GM12878 (cell line): ENCODE measurements around the gene SV2B. TPM values are rescaled to one million over a fixed set of nuclear protein-coding genes. Genes with fewer than 3 reads are reported as not detected.

Experiments used
- ATAC-seq: fragments of 200-7000 bp; cut with Tn5 transposase; 3 replicates; pipeline ENCODE4 v1.9.1; 2020; ENCODE audit warnings: mild to moderate bottlenecking, moderate library complexity
- BruUV-seq: library from RNA; stranded (reverse); fragments of 400-500 nt; replicated peaks from 2 replicates; lab custom pipeline; 2021; lab: Mats Ljungman, UMichigan
- CTCF ChIA-PET: fragments of 300-600 bp; sonication (Branson Sonifier 250); formaldehyde crosslinking; extraction: SDS; loops from one replicate; lab custom pipeline; 2021; ENCODE audit warnings: inconsistent platforms; lab: Yijun Ruan, JAX
- POLR2A ChIA-PET: fragments of 350-600 bp; formaldehyde crosslinking; extraction: SDS; loops from one replicate; lab custom pipeline; 2021; ENCODE audit warnings: inconsistent platforms; lab: Charles Lee
- RAD21 ChIA-PET: fragments of 300-600 bp; sonication (Branson Sonifier 250); formaldehyde crosslinking; loops from one replicate; lab custom pipeline; 2023; ENCODE audit warnings: antibody characterized with exemption; ENCODE audit not compliant: unreplicated experiment; lab: Charles Lee
- SMC1A ChIA-PET: fragments of 300-600 bp; sonication (Branson Sonifier 250); formaldehyde crosslinking; loops from one replicate; lab custom pipeline; 2023; ENCODE audit not compliant: unreplicated experiment, uncharacterized antibody; lab: Charles Lee
- DNase-seq: peaks from one replicate; pipeline ENCODE4 v3.0.0-alpha.2; 2011; ENCODE audit warnings: low read depth, low spot score
- FAIRE-seq: peaks from 3 replicates; lab custom pipeline; 2011; peaks lifted over from hg19 to GRCh38; lab: Jason Lieb, UNC
- H2AFZ ChIP-seq: 2 replicates; pipeline ENCODE4 v1.6.0; 2011; ENCODE audit warnings: low read depth, low read length, control low read depth; ENCODE audit not compliant: control insufficient read depth
- H3K27ac ChIP-seq: 2 replicates; pipeline ENCODE4 v1.5.1; 2011; ENCODE audit warnings: control low read depth; ENCODE audit not compliant: control insufficient read depth, insufficient read depth
- H3K27me3 ChIP-seq, 2 experiments: replicated peaks in 1 of 2; 2 replicates each; pipeline versions ENCODE4 v1.6.0 to v1.6.1; 2011; ENCODE audit warnings: low read length in 1 of 2; ENCODE audit not compliant: control insufficient read depth in 2 of 2, insufficient read depth in 2 of 2
- H3K36me3 ChIP-seq, 2 experiments: 2 replicates each; pipeline ENCODE4 v1.5.1; 2011; ENCODE audit warnings: low read length in 1 of 2; ENCODE audit not compliant: control insufficient read depth in 2 of 2, insufficient read depth in 2 of 2
- H3K4me1 ChIP-seq: 2 replicates; pipeline ENCODE4 v1.6.1; 2011; ENCODE audit warnings: mild to moderate bottlenecking, low read length, moderate library complexity, mixed read lengths; ENCODE audit not compliant: control insufficient read depth, insufficient read depth
- H3K4me2 ChIP-seq: 2 replicates; pipeline ENCODE4 v1.6.0; 2011; ENCODE audit warnings: control low read depth; ENCODE audit not compliant: control insufficient read depth, insufficient read depth
- H3K4me3 ChIP-seq: fragments of 200-600 bp; sonication (generic); 2 replicates; pipeline ENCODE4 v1.5.1; 2016
- H3K79me2 ChIP-seq: 2 replicates; pipeline ENCODE4 v1.6.0; 2011; ENCODE audit warnings: low read length; ENCODE audit not compliant: control insufficient read depth, insufficient read depth
- H3K9ac ChIP-seq: 2 replicates; pipeline ENCODE4 v1.8.0; 2011; ENCODE audit warnings: low read length, control low read depth, mixed read lengths; ENCODE audit not compliant: control insufficient read depth, insufficient read depth
- H3K9me3 ChIP-seq: replicated peaks from 3 replicates; pipeline ENCODE4 v1.5.1; 2011; ENCODE audit warnings: mild to moderate bottlenecking, low read length; ENCODE audit not compliant: control insufficient read depth, insufficient read depth
- H4K20me1 ChIP-seq: 2 replicates; pipeline ENCODE4 v1.6.0; 2011; ENCODE audit not compliant: control insufficient read depth, insufficient read depth
- DPF2 ChIP-seq: fragments of 450-650 bp; IDR thresholded peaks from 2 replicates; pipeline ENCODE4 v1.6.1; 2017; ENCODE audit warnings: mild to moderate bottlenecking
- EED ChIP-seq: sonication (generic); IDR thresholded peaks from 2 replicates; pipeline ENCODE4 v1.6.1; 2016; ENCODE audit warnings: antibody characterized with exemption, low read depth
- HDGF ChIP-seq: fragments of 450-650 bp; IDR thresholded peaks from 2 replicates; pipeline ENCODE4 v1.6.1; 2016; ENCODE audit warnings: antibody characterized with exemption
- IRF5 ChIP-seq: fragments of 450-650 bp; IDR thresholded peaks from 2 replicates; pipeline ENCODE4 v1.6.1; 2017; ENCODE audit warnings: borderline replicate concordance
- MLLT1 ChIP-seq: fragments of 450-650 bp; IDR thresholded peaks from 2 replicates; pipeline ENCODE4 v1.6.1; 2016; ENCODE audit warnings: mild to moderate bottlenecking
- RCOR1 ChIP-seq: conservative IDR thresholded peaks from 2 replicates; pipeline ENCODE4 v1.6.1; 2012; ENCODE audit warnings: low read depth, low read length, improper control_type of control experiment
- SREBF2 ChIP-seq: IDR thresholded peaks from 2 replicates; pipeline ENCODE4 v1.6.1; 2012; ENCODE audit warnings: mild to moderate bottlenecking, low read length
- TAF1 ChIP-seq: IDR thresholded peaks from 2 replicates; pipeline ENCODE4 v1.6.1; 2011; ENCODE audit warnings: mild to moderate bottlenecking, low read depth, low read length, borderline replicate concordance
- TCF12 ChIP-seq: IDR thresholded peaks from 2 replicates; pipeline ENCODE4 v1.6.1; 2011; ENCODE audit warnings: low read depth, mild to moderate bottlenecking, low read length
- WRNIP1 ChIP-seq: IDR thresholded peaks from 2 replicates; pipeline ENCODE4 v1.6.1; 2011; ENCODE audit warnings: low read depth, low read length, improper control_type of control experiment, borderline replicate concordance
- ZBTB11 ChIP-seq: fragments of 450-650 bp; formaldehyde crosslinking; IDR thresholded peaks from 2 replicates; pipeline ENCODE4 v1.5.0; 2022; ENCODE audit warnings: mild to moderate bottlenecking, missing genetic modification characterization
- ZBTB33 ChIP-seq: fragments of 450-650 bp; IDR thresholded peaks from 2 replicates; pipeline ENCODE4 v1.6.1; 2017; ENCODE audit warnings: mild to moderate bottlenecking
- ZNF217 ChIP-seq: fragments of 450-650 bp; IDR thresholded peaks from 2 replicates; pipeline ENCODE4 v1.6.1; 2017; ENCODE audit warnings: antibody characterized with exemption, mild to moderate bottlenecking
- ZSCAN29 ChIP-seq: fragments of 450-650 bp; IDR thresholded peaks from 2 replicates; pipeline ENCODE4 v1.6.1; 2017; ENCODE audit warnings: mild to moderate bottlenecking, moderate library complexity
- WGBS: methylation state at CpG from one replicate; pipeline ENCODE4 v1.1.6; 2016; ENCODE audit warnings: low lambda C conversion rate; ENCODE audit not compliant: insufficient replicate concordance, insufficient coverage; ENCODE audit errors: missing lambda C conversion rate; 5-methylcytosine and 5-hydroxymethylcytosine counted together
- in situ Hi-C: fragments of 300-500 bp; cut with MboI; formaldehyde crosslinking; loops from 9 replicates; pipeline ENCODE4 v1.14.3; 2018; ENCODE audit warnings: mixed read lengths
- intact Hi-C: fragments of 100-400 bp; cut with micrococcal nuclease; formaldehyde crosslinking; loops from one replicate; pipeline ENCODE4 v1.14.2; 2022; ENCODE audit not compliant: unreplicated experiment
- polyA plus RNA-seq, 11 experiments: library from polyadenylated mRNA; depleted of rRNA in 4 of 11; unstranded in 6 of 11; stranded (reverse) in 5 of 11; fragments of >200 nt; fragmentation: Nextera tagmentation in 4 of 11; fragmentation: Illumina TruSeq in 1 of 11; extraction: Ambion mirVana in 4 of 11; extraction: Trizol in 1 of 11; gene quantifications; 1 replicate in 1 of 11; 2 replicates in 10 of 11; pipeline versions ENCODE4 v1.2.1 to v1.2.3, GENCODE V29; 2011 to 2016; ENCODE audit warnings: inconsistent platforms in 2 of 11, missing spikeins in 2 of 11, low read depth in 1 of 11
- total RNA-seq, 4 experiments: library from RNA; depleted of rRNA in 3 of 4; stranded (reverse); fragments of >200 nt in 3 of 4; fragmentation: Illumina TruSeq in 1 of 4; extraction: Trizol in 1 of 4; gene quantifications; 2 replicates each; pipeline versions ENCODE4 v1.2.1 to v1.2.3, GENCODE V29; 2013 to 2021

SV2B gene
- total and polyA plus RNA-seq, 10 of the 15 experiments (the other 5 are each of a cell fraction or from before 2014, with no cell fraction given), result 0.03 to 1.7 (median 1.3) TPM

- no peak for FAIRE-seq
- DNase-seq, result no peak
- TF ChIP-seq IRF5 (no peak), MLLT1 (no peak), ZBTB33 (no peak), EED (no peak), DPF2 (no peak), ZSCAN29 (no peak), SREBF2 (no peak), ZNF217 (no peak), ZBTB11 (no peak), WRNIP1 (no peak), TAF1 (no peak), RCOR1 (no peak), TCF12 (no peak), HDGF (no peak)
These were observed 157.8 kb downstream of the SV2B start for GRCh38 chr15:91257746-91258414.

More at GRCh38 chr15:91257746-91258414, 157.8 kb downstream of the SV2B start:
- H3K4me2 ChIP-seq, result no peak overlapping the region
- ChIA-PET CTCF (interaction anchor here (2.1 to 7.4 kb wide), 3 partner anchors 11 to 201 kb away, joined by 7 to 42 read pairs (median 18); no protein-coding TSS in a partner anchor), SMC1A (interaction anchor here (1.5 to 4.1 kb wide), 2 partner anchors 15 to 19 kb away, joined by 3 to 20 read pairs; no protein-coding TSS in a partner anchor), RAD21 (interaction anchor here (2.2 kb wide), 1 partner anchor 14 kb away, joined by 7 read pairs; no protein-coding TSS in a partner anchor), POLR2A (no interaction called here)
- no peaks in the 10 kb centered on the region for H4K20me1 ChIP-seq
- no peak overlapping the region for H2AFZ ChIP-seq
- no peaks in the 10 kb centered on the region for H3K4me1 ChIP-seq
- intact Hi-C loops, result no loop called here
- in situ Hi-C loops, result no loop called here
- H3K27ac ChIP-seq, result no peak overlapping the region
- BruUV-seq, result no TSS peak
- H3K9ac ChIP-seq, result no peak overlapping the region
- no peaks in the 10 kb centered on the region for H3K36me3 ChIP-seq
- H3K27me3 ChIP-seq, result peaks cover 0 to under 1% of the 10 kb centered on the region in 2 experiments; a peak in 2 of 4 replicates
- no peaks in the 10 kb centered on the region for H3K9me3 ChIP-seq
- no peaks in the 10 kb centered on the region for H3K79me2 ChIP-seq
- WGBS, result 65% methylated on average over 6 of the region's 6 CpGs
- no peak overlapping the region for H3K4me3 ChIP-seq
- no peak for ATAC-seq
